NCI-H2029 treated with DMSO at 0.1 percent for 48 hours (cell line): Measurements from ENCODE around the gene IP6K1.
"Not testable (repeated sequence)": the region's sequence is repeated elsewhere in the genome, so short reads cannot be mapped to it uniquely, and the experiment has no call there.

Experiments
- DNase-seq: peaks from one replicate; lab custom pipeline; 2025; lab: John Stamatoyannopoulos, UW

Gene IP6K1

GRCh38 chr3:49769286-49769915 lies 16.9 kb downstream of the IP6K1 start:
- no peak for DNase-seq

GRCh38 chr3:49763981-49764380 lies 22.4 kb downstream of the IP6K1 start:
- DNase-seq, result no peak

- no peak for DNase-seq
These were observed 24.7 kb downstream of the IP6K1 start for GRCh38 chr3:49761661-49762060.

GRCh38 chr3:49759226-49759625 lies 27.1 kb downstream of the IP6K1 start:
- no peak for DNase-seq

- no peak for DNase-seq
These were observed 29.1 kb downstream of the IP6K1 start for GRCh38 chr3:49757197-49757596.

GRCh38 chr3:49756036-49756435 lies 30.3 kb downstream of the IP6K1 start:
- no peak for DNase-seq

GRCh38 chr3:49754536-49754935 lies 31.8 kb downstream of the IP6K1 start:
- DNase-seq, result no peak

- DNase-seq, result no peak
These were observed 34.8 kb downstream of the IP6K1 start for GRCh38 chr3:49751501-49751900.

- DNase-seq, result no peak
These were observed 36.3 kb downstream of the IP6K1 start for GRCh38 chr3:49750056-49750455.

- DNase-seq, result not testable (repeated sequence)
These were observed 37.5 kb downstream of the IP6K1 start for GRCh38 chr3:49748874-49749273.

GRCh38 chr3:49747792-49748480 lies 38.4 kb downstream of the IP6K1 start:
- no peak for DNase-seq

- no peak for DNase-seq
These were observed 40.4 kb downstream of the IP6K1 start for GRCh38 chr3:49745986-49746385.

GRCh38 chr3:49740427-49740826 lies 45.9 kb downstream of the IP6K1 start:
- DNase-seq, result no peak

- DNase-seq, result no peak
These were observed 48.2 kb downstream of the IP6K1 start for GRCh38 chr3:49738067-49738713.

- no peak for DNase-seq
These were observed 51.6 kb downstream of the IP6K1 start for GRCh38 chr3:49734752-49735151.

GRCh38 chr3:49733551-49733950 lies 52.8 kb downstream of the IP6K1 start:
- DNase-seq, result no peak

GRCh38 chr3:49732597-49732996 lies 53.7 kb downstream of the IP6K1 start:
- no peak for DNase-seq

- no peak for DNase-seq
These were observed 56.3 kb downstream of the IP6K1 start for GRCh38 chr3:49729966-49730609.

GRCh38 chr3:49727924-49728361 lies 58.4 kb downstream of the IP6K1 start:
- DNase-seq, result no peak

- no peak for DNase-seq
These were observed 59.0 kb downstream of the IP6K1 start for GRCh38 chr3:49727154-49727923.

GRCh38 chr3:49725906-49726681 lies 60.2 kb downstream of the IP6K1 start:
- peak; percentile 11 for DNase-seq
